Central memory CD4-positive, alpha-beta T cell (primary cell): ENCODE measurements around the gene VPS39.

Experiments used
- DNase-seq: peaks from one replicate; pipeline ENCODE4 v3.0.0; 2022

Gene VPS39

GRCh38 chr15:42156243-42156922 is 51.7 kb downstream of the VPS39 start, which contains the start of gene PLA2G4F:
TSS of gene PLA2G4F (minus strand) at chr15:42156636. CDS start at chr15:42156549, 87 bp downstream.
- no peak for DNase-seq

- DNase-seq = no peak
These were observed 52.4 kb downstream of the VPS39 start for GRCh38 chr15:42155546-42156242.

GRCh38 chr15:42154956-42155355 is 53.1 kb downstream of the VPS39 start:
- no peak for DNase-seq

- no peak for DNase-seq
These were observed 53.7 kb downstream of the VPS39 start for GRCh38 chr15:42154212-42154941.

- DNase-seq = no peak
These were observed 54.3 kb downstream of the VPS39 start for GRCh38 chr15:42153874-42154211.

GRCh38 chr15:42152921-42153698 is 55.0 kb downstream of the VPS39 start:
- no peak for DNase-seq

GRCh38 chr15:42152196-42152920 is 55.7 kb downstream of the VPS39 start:
- DNase-seq = no peak

- no peak for DNase-seq
These were observed 56.4 kb downstream of the VPS39 start for GRCh38 chr15:42151736-42152135.

GRCh38 chr15:42151141-42151561 is 57.0 kb downstream of the VPS39 start:
- DNase-seq = no peak

- DNase-seq = no peak
These were observed 57.7 kb downstream of the VPS39 start for GRCh38 chr15:42150219-42150970.

GRCh38 chr15:42149493-42150218 is 58.4 kb downstream of the VPS39 start:
- no peak for DNase-seq

- no peak for DNase-seq
These were observed 59.2 kb downstream of the VPS39 start for GRCh38 chr15:42148808-42149492.

GRCh38 chr15:42147431-42147735 is 60.7 kb downstream of the VPS39 start:
- no peak for DNase-seq

GRCh38 chr15:42146551-42147430 is 61.3 kb downstream of the VPS39 start:
- no peak for DNase-seq

- no peak for DNase-seq
These were observed 62.3 kb downstream of the VPS39 start for GRCh38 chr15:42145546-42146455.

GRCh38 chr15:42144841-42145375 is 63.2 kb downstream of the VPS39 start:
- no peak for DNase-seq

- no peak for DNase-seq
These were observed 64.1 kb downstream of the VPS39 start for GRCh38 chr15:42143866-42144625.
